Heart right ventricle (tissue), 16 donors: ENCODE measurements around the gene KCNE4. TPM values are rescaled to one million over a fixed set of nuclear protein-coding genes. Genes with fewer than 3 reads are reported as not detected.

Experiments
- ATAC-seq, 8 donors: fragments of 200-7000 bp; cut with Tn5 transposase; one replicate each; pipeline ENCODE4 v1.9.1; 2020; ENCODE audit warnings: mild to moderate bottlenecking in 8 of 8, moderate library complexity in 8 of 8, moderate number of reproducible peaks in 1 of 8
- DNase-seq, 2 donors: peaks; one replicate each; pipeline ENCODE4 v3.0.0-alpha.2; 2020
- H3K27ac ChIP-seq, 10 donors: fragments of 200-600 bp; sonication (generic) in 2 of 10; one replicate each; pipeline versions ENCODE4 v1.5.0 to v1.8.0; 2020 to 2022; ENCODE audit warnings: mild to moderate bottlenecking in 3 of 10
- H3K27me3 ChIP-seq, 7 donors: fragments of 200-600 bp; one replicate each; pipeline ENCODE4 v1.8.0; 2021 to 2022; ENCODE audit warnings: mild to moderate bottlenecking in 2 of 7
- H3K36me3 ChIP-seq, 9 donors: fragments of 200-600 bp; sonication (generic) in 1 of 9; one replicate each; pipeline versions ENCODE4 v1.5.0 to v1.8.0; 2020 to 2022; ENCODE audit warnings: mild to moderate bottlenecking in 2 of 9
- H3K4me1 ChIP-seq, 9 donors: fragments of 200-600 bp; sonication (generic) in 1 of 9; one replicate each; pipeline versions ENCODE4 v1.5.0 to v1.8.0; 2020 to 2022; ENCODE audit warnings: mild to moderate bottlenecking in 4 of 9
- H3K4me3 ChIP-seq, 10 donors: fragments of 200-600 bp; sonication (generic) in 2 of 10; one replicate each; pipeline versions ENCODE4 v1.5.0 to v1.8.0; 2020 to 2022; ENCODE audit warnings: mild to moderate bottlenecking in 7 of 10, moderate library complexity in 2 of 10
- H3K9me3 ChIP-seq, 11 donors: fragments of 200-600 bp in 10 of 11; sonication (generic) in 2 of 11; one replicate each; pipeline versions ENCODE4 v1.5.0 to v1.8.0; 2013 to 2022; ENCODE audit warnings: mild to moderate bottlenecking in 2 of 11, control low read depth in 1 of 11, moderate library complexity in 1 of 11
- WGBS, 2 donors: extraction: QIAGEN DNeasy Blood & Tissue Kit; methylation state at CpG; one replicate each; pipeline ENCODE4 v1.1.7; 2013; ENCODE audit warnings: inconsistent platforms in 1 of 2; 5-methylcytosine and 5-hydroxymethylcytosine counted together
- intact Hi-C, 10 donors: fragments of 100-400 bp; cut with DNase I; formaldehyde crosslinking; loops; one replicate each; pipeline versions ENCODE4 v1.11.1 to v1.14.2; 2022
- polyA plus RNA-seq, 2 donors: library from polyadenylated mRNA; stranded (reverse); fragments of 200-250 nt; gene quantifications; one replicate each; pipeline ENCODE4 v1.2.3, GENCODE V29; 2013
- total RNA-seq, 10 donors: library from RNA; stranded (reverse); fragmentation: NEBNext Ultra II Directional in 3 of 10; extraction: Animal tissue kit (Norgen Biotek cat#: 25700) in 3 of 10; gene quantifications; one replicate each; pipeline versions ENCODE4 v1.2.1 to v1.2.4, GENCODE V29; 2021 to 2023
- TF ChIP-seq, protein P1 (sequence below), 9 donors: fragments of 200-600 bp; sonication (generic) in 2 of 9; IDR thresholded peaks; one replicate each; pipeline versions ENCODE4 v1.5.0 to v1.8.0; 2021 to 2022; ENCODE audit warnings: antibody characterized with exemption in 9 of 9, mild to moderate bottlenecking in 5 of 9, moderate library complexity in 1 of 9
- donor health status: Arrhythmogenic right ventricular cardiomyopathy.
- donor health status: ischemic (EF 13 %, LVEDD 7.1; RV severe dilation, severe dysfunction).
- donor health status: healthy with polysubstance abuse.
- donor health status: DM: no; HTN: yes; CAD: no.
- donor health status: DM: no; HTN: no; CAD: no.
- donor health status: ischemic (EF 25% LVEDD 6.9; RV normal size, moderate dysfunction).
- donor health status: ischemic (EF 25% LVEDD 5.7; RV mildly dilated, moderate dysfunction).
- donor health status: healthy.
- donor health status: DM: yes; HTN: yes; CAD: no.
- donor health status: Ischemic cardiomyopathy.
- donor health status: ischemic (EF 35%, LVEDD 5.7; RV mildly dilated, moderate dysfunction).
- donor health status: nonischemic (EF 11% LVEDD 7.7; RV severe dilation, severe dysfunction).
- donor health status: DM: yes; HTN: yes; CAD: no.
- donor health status: PGD.
- donor health status: ischemic (EF 29% LVEDD 5.4; RV normal size, mild dysfunction).
- donor health status: nonischemic (EF 23%, LVEDD 6.1; RV moderate dilation, normal function).

Gene KCNE4
- total and polyA plus RNA-seq, 12 donors: 0.28 to 5.2 (median 1.4) TPM

- intact Hi-C loops: loop anchor here in 1 of 10 donors (10.0 kb wide), 1 partner anchor 105 kb away; no protein-coding TSS in a partner anchor
- WGBS, 2 donors: 90 to 92% methylated on average over 3 of the region's 3 CpGs
- no peak for ATAC-seq
These were observed 47.6 kb downstream of the KCNE4 start for GRCh38 chr2:223099561-223099960.

DNA sequence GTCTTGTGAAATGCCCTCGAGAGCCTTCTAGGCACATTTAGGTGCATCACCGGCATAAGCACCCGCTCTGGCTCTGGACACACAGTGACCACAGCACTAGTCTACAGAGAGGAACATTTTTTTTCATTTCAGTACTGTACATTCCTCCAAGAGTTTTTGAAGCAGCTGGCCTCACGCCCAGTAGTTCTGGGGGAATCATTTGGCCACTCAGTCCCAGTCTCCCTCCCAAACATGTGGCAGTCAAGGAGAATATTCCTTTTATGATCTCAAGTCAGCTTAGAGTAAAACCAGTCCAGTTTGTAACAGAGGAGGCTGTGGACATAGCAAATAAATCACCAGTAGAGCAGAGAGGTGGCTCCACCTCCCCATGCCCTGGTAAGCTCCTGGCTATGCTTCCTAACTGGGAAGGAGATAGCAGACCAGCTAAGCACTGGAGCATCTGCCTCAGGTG, 48.1 kb downstream of the KCNE4 start:
- Histone ChIP-seq H3K27ac (peak overlapping the region in 3 of 10 donors; percentile 7 to 35 (median 17)), H3K9me3 (no peaks in the 10 kb centered on the region), H3K36me3 (no peaks in the 10 kb centered on the region), H3K4me1 (peaks cover 0 to 32% (median 16%) of the 10 kb centered on the region in 9 donors), H3K4me3 (no peak overlapping the region), H3K27me3 (no peaks in the 10 kb centered on the region)
- intact Hi-C loops: loop anchor here in 8 of 10 donors (5.0 to 10.0 kb wide), 4 partner anchors 115 to 128 kb away; no protein-coding TSS in a partner anchor
- TF ChIP-seq, protein P1, sequence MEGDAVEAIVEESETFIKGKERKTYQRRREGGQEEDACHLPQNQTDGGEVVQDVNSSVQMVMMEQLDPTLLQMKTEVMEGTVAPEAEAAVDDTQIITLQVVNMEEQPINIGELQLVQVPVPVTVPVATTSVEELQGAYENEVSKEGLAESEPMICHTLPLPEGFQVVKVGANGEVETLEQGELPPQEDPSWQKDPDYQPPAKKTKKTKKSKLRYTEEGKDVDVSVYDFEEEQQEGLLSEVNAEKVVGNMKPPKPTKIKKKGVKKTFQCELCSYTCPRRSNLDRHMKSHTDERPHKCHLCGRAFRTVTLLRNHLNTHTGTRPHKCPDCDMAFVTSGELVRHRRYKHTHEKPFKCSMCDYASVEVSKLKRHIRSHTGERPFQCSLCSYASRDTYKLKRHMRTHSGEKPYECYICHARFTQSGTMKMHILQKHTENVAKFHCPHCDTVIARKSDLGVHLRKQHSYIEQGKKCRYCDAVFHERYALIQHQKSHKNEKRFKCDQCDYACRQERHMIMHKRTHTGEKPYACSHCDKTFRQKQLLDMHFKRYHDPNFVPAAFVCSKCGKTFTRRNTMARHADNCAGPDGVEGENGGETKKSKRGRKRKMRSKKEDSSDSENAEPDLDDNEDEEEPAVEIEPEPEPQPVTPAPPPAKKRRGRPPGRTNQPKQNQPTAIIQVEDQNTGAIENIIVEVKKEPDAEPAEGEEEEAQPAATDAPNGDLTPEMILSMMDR (IDR thresholded peaks at IDR 0.05): no peak
- 51 to 62% methylated on average over 4 of the region's 4 CpGs for WGBS, 2 donors
- DNase-seq (peak; percentile 60 to 73), ATAC-seq (peak; percentile 63 to 84 (median 74))

More at GRCh38 chr2:223099561-223099960, 47.6 kb downstream of the KCNE4 start:
- DNase-seq: no peak
- Histone ChIP-seq H3K36me3 (no peaks in the 10 kb centered on the region), H3K27me3 (no peaks in the 10 kb centered on the region), H3K9me3 (no peaks in the 10 kb centered on the region), H3K27ac (no peak overlapping the region), H3K4me1 (peaks cover 0 to 35% (median 16%) of the 10 kb centered on the region in 9 donors), H3K4me3 (no peak overlapping the region)
- TF ChIP-seq, protein P1 (IDR thresholded peaks at IDR 0.05): no peak

GRCh38 chr2:223101340-223102039, 49.5 kb downstream of the KCNE4 start:
- intact Hi-C loops: loop anchor here in 8 of 10 donors (5.0 to 10.0 kb wide), 4 partner anchors 117 to 129 kb away; no protein-coding TSS in a partner anchor
- TF ChIP-seq, protein P1 (IDR thresholded peaks at IDR 0.05): peak in 7 of 9 donors; percentile 35 to 49 (median 43)
- Histone ChIP-seq H3K9me3 (no peaks in the 10 kb centered on the region), H3K27me3 (no peaks in the 10 kb centered on the region), H3K36me3 (no peaks in the 10 kb centered on the region), H3K4me3 (no peak overlapping the region), H3K4me1 (peaks cover 0 to 32% (median 16%) of the 10 kb centered on the region in 9 donors), H3K27ac (peak overlapping the region in 2 of 10 donors; percentile 14 to 54)
- DNase-seq (no peak), ATAC-seq (peak in 4 of 8 donors; percentile 22 to 56 (median 42))
- 59 to 63% methylated on average over 4 of the region's 4 CpGs for WGBS, 2 donors

GRCh38 chr2:223102040-223102400, 50.0 kb downstream of the KCNE4 start:
- Histone ChIP-seq H3K27me3 (no peaks in the 10 kb centered on the region), H3K4me3 (no peak overlapping the region), H3K27ac (peak overlapping the region in 5 of 10 donors; percentile 13 to 54 (median 32)), H3K9me3 (no peaks in the 10 kb centered on the region), H3K36me3 (no peaks in the 10 kb centered on the region), H3K4me1 (peaks cover 0 to 32% (median 16%) of the 10 kb centered on the region in 9 donors)
- no peak for DNase-seq
- intact Hi-C loops: loop anchor here in 8 of 10 donors (5.0 to 10.0 kb wide), 4 partner anchors 117 to 130 kb away; no protein-coding TSS in a partner anchor
- peak in 6 of 8 donors; percentile 24 to 73 (median 56) for ATAC-seq
- TF ChIP-seq, protein P1 (IDR thresholded peaks at IDR 0.05): no peak
- WGBS, 2 donors: 58 to 66% methylated on average over 3 of the region's 3 CpGs
